ENCODE data around the gene SLC2A1.

SLC2A1 gene

GRCh38 chr1:42931911-42932422 lies 26.7 kb downstream of the SLC2A1 start:
- in situ Hi-C loops (cut with HindIII; ENCODE audit: low sequenced_read_pairs) = no loop called here

GRCh38 chr1:42931108-42931539 lies 27.5 kb downstream of the SLC2A1 start:
- in situ Hi-C loops (cut with HindIII; ENCODE audit: low sequenced_read_pairs) = no loop called here

GRCh38 chr1:42930178-42931107 lies 28.2 kb downstream of the SLC2A1 start:
- in situ Hi-C loops (cut with HindIII; ENCODE audit: low sequenced_read_pairs) = no loop called here

- in situ Hi-C loops (cut with HindIII; ENCODE audit: low sequenced_read_pairs) = no loop called here
Observed at GRCh38 chr1:42929434-42930177, 29.1 kb downstream of the SLC2A1 start.

- in situ Hi-C loops (cut with HindIII; ENCODE audit: low sequenced_read_pairs) = no loop called here
Observed at GRCh38 chr1:42928859-42929258, 29.8 kb downstream of the SLC2A1 start.

- in situ Hi-C loops (cut with HindIII; ENCODE audit: low sequenced_read_pairs) = no loop called here
Observed at GRCh38 chr1:42927920-42928505, 30.7 kb downstream of the SLC2A1 start.

GRCh38 chr1:42927274-42927841 lies 31.3 kb downstream of the SLC2A1 start:
- in situ Hi-C loops (cut with HindIII; ENCODE audit: low sequenced_read_pairs) = no loop called here

- in situ Hi-C loops (cut with HindIII; ENCODE audit: low sequenced_read_pairs) = no loop called here
Observed at GRCh38 chr1:42926879-42927242, 31.8 kb downstream of the SLC2A1 start.

GRCh38 chr1:42926235-42926878 lies 32.3 kb downstream of the SLC2A1 start:
- in situ Hi-C loops (cut with HindIII; ENCODE audit: low sequenced_read_pairs) = no loop called here

GRCh38 chr1:42924851-42925760 lies 33.6 kb downstream of the SLC2A1 start:
- in situ Hi-C loops (cut with HindIII; ENCODE audit: low sequenced_read_pairs) = no loop called here

GRCh38 chr1:42924082-42924850 lies 34.4 kb downstream of the SLC2A1 start:
- in situ Hi-C loops (cut with HindIII; ENCODE audit: low sequenced_read_pairs) = no loop called here

GRCh38 chr1:42923367-42924081 lies 35.1 kb downstream of the SLC2A1 start:
- in situ Hi-C loops (cut with HindIII; ENCODE audit: low sequenced_read_pairs) = no loop called here

GRCh38 chr1:42922687-42923366 lies 35.8 kb downstream of the SLC2A1 start:
- in situ Hi-C loops (cut with HindIII; ENCODE audit: low sequenced_read_pairs) = no loop called here

GRCh38 chr1:42921769-42922168 lies 36.9 kb downstream of the SLC2A1 start:
- in situ Hi-C loops (cut with HindIII; ENCODE audit: low sequenced_read_pairs) = no loop called here

GRCh38 chr1:42919651-42920050 lies 39.0 kb downstream of the SLC2A1 start:
- in situ Hi-C loops (cut with HindIII; ENCODE audit: low sequenced_read_pairs) = loop anchor here (5.0 kb wide), 1 partner anchor 153 kb away; no protein-coding TSS in a partner anchor

- in situ Hi-C loops (cut with HindIII; ENCODE audit: low sequenced_read_pairs) = loop anchor here (5.0 kb wide), 1 partner anchor 155 kb away; no protein-coding TSS in a partner anchor
Observed at GRCh38 chr1:42917241-42917495, 41.5 kb downstream of the SLC2A1 start.

GRCh38 chr1:42915456-42915855 lies 43.2 kb downstream of the SLC2A1 start:
- in situ Hi-C loops (cut with HindIII; ENCODE audit: low sequenced_read_pairs) = loop anchor here (5.0 kb wide), 1 partner anchor 157 kb away; no protein-coding TSS in a partner anchor

Measured in endothelial cell of hepatic sinusoid (primary cell).